Measurements from ENCODE around the gene RSPO4.

DNA sequence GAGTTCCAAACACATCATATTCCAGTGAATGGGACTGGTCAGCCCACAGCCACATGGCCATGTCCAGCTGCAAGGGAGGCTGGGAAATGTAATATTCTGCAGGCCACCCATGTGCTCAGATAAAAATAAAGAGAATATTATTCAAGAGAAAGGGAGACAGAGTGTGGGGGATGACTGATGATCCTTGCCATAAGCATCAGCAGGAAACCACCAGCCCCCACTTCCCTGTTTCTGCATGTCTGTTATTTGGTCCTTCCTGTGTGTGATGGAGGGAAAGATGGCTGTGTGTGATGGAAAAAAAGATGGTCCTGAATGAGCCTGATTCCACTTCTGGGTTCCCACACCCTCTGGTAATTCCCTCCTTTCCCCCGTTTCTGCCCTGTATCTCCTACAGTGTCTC is 13.1 kb upstream of the RSPO4 start:
- TF ChIP-seq, protein P1, sequence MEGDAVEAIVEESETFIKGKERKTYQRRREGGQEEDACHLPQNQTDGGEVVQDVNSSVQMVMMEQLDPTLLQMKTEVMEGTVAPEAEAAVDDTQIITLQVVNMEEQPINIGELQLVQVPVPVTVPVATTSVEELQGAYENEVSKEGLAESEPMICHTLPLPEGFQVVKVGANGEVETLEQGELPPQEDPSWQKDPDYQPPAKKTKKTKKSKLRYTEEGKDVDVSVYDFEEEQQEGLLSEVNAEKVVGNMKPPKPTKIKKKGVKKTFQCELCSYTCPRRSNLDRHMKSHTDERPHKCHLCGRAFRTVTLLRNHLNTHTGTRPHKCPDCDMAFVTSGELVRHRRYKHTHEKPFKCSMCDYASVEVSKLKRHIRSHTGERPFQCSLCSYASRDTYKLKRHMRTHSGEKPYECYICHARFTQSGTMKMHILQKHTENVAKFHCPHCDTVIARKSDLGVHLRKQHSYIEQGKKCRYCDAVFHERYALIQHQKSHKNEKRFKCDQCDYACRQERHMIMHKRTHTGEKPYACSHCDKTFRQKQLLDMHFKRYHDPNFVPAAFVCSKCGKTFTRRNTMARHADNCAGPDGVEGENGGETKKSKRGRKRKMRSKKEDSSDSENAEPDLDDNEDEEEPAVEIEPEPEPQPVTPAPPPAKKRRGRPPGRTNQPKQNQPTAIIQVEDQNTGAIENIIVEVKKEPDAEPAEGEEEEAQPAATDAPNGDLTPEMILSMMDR (conservative IDR thresholded peaks at IDR 0.05; ENCODE audit: low read depth, low read length): no peak
- TF ChIP-seq EZH2 (IDR thresholded peaks at IDR 0.05; ENCODE audit: borderline replicate concordance, low read depth, low read length, poor library complexity, severe bottlenecking): no peak
